IMR-90 (cell line): ENCODE data around the gene FNIP1. TPM values are rescaled to one million over a fixed set of nuclear protein-coding genes. Genes with fewer than 3 reads are reported as not detected.

ENCODE experiments used
- ATAC-seq: fragments of 200-7000 bp; cut with Tn5 transposase; 2 replicates; pipeline ENCODE4 v1.9.1; 2020; ENCODE audit warnings: low read depth, mild to moderate bottlenecking, moderate library complexity
- BruUV-seq: library from RNA; stranded (reverse); fragments of 400-500 nt; replicated peaks from 2 replicates; lab custom pipeline; 2021; lab: Mats Ljungman, UMichigan
- CTCF ChIA-PET: fragments of 300-600 bp; formaldehyde crosslinking; extraction: SDS; loops from one replicate; lab custom pipeline; 2021; ENCODE audit warnings: antibody characterized with exemption; lab: Yijun Ruan, JAX
- POLR2A ChIA-PET: fragments of 300-600 bp; sonication (Branson Sonifier 250); formaldehyde crosslinking; loops from one replicate; lab custom pipeline; 2022; ENCODE audit warnings: antibody characterized with exemption; ENCODE audit not compliant: unreplicated experiment; lab: Charles Lee
- DNase-seq: peaks from one replicate; pipeline ENCODE4 v3.0.0; 2013
- H2AFZ ChIP-seq: replicated peaks from 2 replicates; pipeline ENCODE3; 2013; ENCODE audit warnings: low read length, mild to moderate bottlenecking; ENCODE audit not compliant: poor library complexity
- H2AK5ac ChIP-seq: 2 replicates; pipeline ENCODE4 v1.6.1; 2013; ENCODE audit warnings: low read depth, low read length, inconsistent platforms
- H2AK9ac ChIP-seq: replicated peaks from 2 replicates; pipeline ENCODE3; 2013; ENCODE audit warnings: mild to moderate bottlenecking, low read depth, low read length, moderate library complexity; ENCODE audit not compliant: poor library complexity
- H2BK120ac ChIP-seq: 2 replicates; pipeline ENCODE4 v1.6.1; 2013; ENCODE audit warnings: low read depth, low read length, inconsistent platforms
- H2BK15ac ChIP-seq: 3 replicates; pipeline ENCODE4 v1.6.1; 2013; ENCODE audit warnings: low read depth, low read length, inconsistent platforms
- H2BK20ac ChIP-seq: 2 replicates; pipeline ENCODE4 v1.6.1; 2013; ENCODE audit warnings: low read depth, mild to moderate bottlenecking, inconsistent platforms, low read length, moderate library complexity
- H2BK5ac ChIP-seq: 2 replicates; pipeline ENCODE4 v1.6.1; 2013; ENCODE audit warnings: mild to moderate bottlenecking, low read depth, low read length, inconsistent platforms; ENCODE audit not compliant: poor library complexity, severe bottlenecking
- H3K14ac ChIP-seq: replicated peaks from 2 replicates; pipeline ENCODE4 v1.6.1; 2013; ENCODE audit warnings: low read depth, low read length, inconsistent platforms
- H3K18ac ChIP-seq: 2 replicates; pipeline ENCODE4 v1.6.1; 2013; ENCODE audit warnings: low read depth, low read length, control low read depth
- H3K23ac ChIP-seq: 2 replicates; pipeline ENCODE4 v1.6.1; 2013; ENCODE audit warnings: low read depth, low read length, inconsistent platforms
- H3K27ac ChIP-seq: 2 replicates; pipeline ENCODE4 v1.5.1; 2013; ENCODE audit warnings: mild to moderate bottlenecking, control low read depth, low read length; ENCODE audit not compliant: insufficient read depth
- H3K27me3 ChIP-seq: 2 replicates; pipeline ENCODE4 v1.6.1; 2013; ENCODE audit warnings: low read length; ENCODE audit not compliant: control insufficient read depth, insufficient read depth
- H3K36me3 ChIP-seq: 2 replicates; pipeline ENCODE4 v1.6.1; 2013; ENCODE audit warnings: low read length, mixed read lengths; ENCODE audit not compliant: control insufficient read depth, insufficient read depth
- H3K4ac ChIP-seq: 2 replicates; pipeline ENCODE4 v1.6.1; 2013; ENCODE audit warnings: low read depth, low read length, inconsistent platforms
- H3K4me1 ChIP-seq: 2 replicates; pipeline ENCODE4 v1.6.1; 2013; ENCODE audit warnings: low read length, mixed read lengths; ENCODE audit not compliant: control insufficient read depth, insufficient read depth
- H3K4me2 ChIP-seq: 2 replicates; pipeline ENCODE4 v1.6.1; 2013; ENCODE audit warnings: low read depth, mild to moderate bottlenecking, control low read depth, low read length, moderate library complexity
- H3K4me3 ChIP-seq: 2 replicates; pipeline ENCODE4 v1.5.1; 2013; ENCODE audit warnings: low read depth, mild to moderate bottlenecking, control low read depth, low read length, moderate library complexity; ENCODE audit not compliant: insufficient read depth
- H3K56ac ChIP-seq: 2 replicates; pipeline ENCODE4 v1.6.1; 2013; ENCODE audit warnings: low read length, inconsistent platforms; ENCODE audit not compliant: insufficient read depth; ENCODE audit errors: extremely low read depth
- H3K79me1 ChIP-seq, 2 experiments: 2 replicates each; pipeline ENCODE4 v1.6.1; 2013; ENCODE audit warnings: low read length in 2 of 2, inconsistent platforms in 1 of 2, low read depth in 1 of 2
- H3K9ac ChIP-seq: 2 replicates; pipeline ENCODE4 v1.6.1; 2013; ENCODE audit warnings: low read depth, low read length, control low read depth
- H3K9me1 ChIP-seq: 2 replicates; pipeline ENCODE4 v1.6.1; 2013; ENCODE audit warnings: low read length, inconsistent platforms; ENCODE audit not compliant: insufficient read depth
- H3K9me3 ChIP-seq: 2 replicates; pipeline ENCODE4 v1.6.1; 2013; ENCODE audit warnings: low read length; ENCODE audit not compliant: control insufficient read depth, insufficient read depth
- H4K20me1 ChIP-seq: 2 replicates; pipeline ENCODE4 v1.6.1; 2013; ENCODE audit warnings: low read length, inconsistent platforms; ENCODE audit not compliant: insufficient read depth
- H4K5ac ChIP-seq: 2 replicates; pipeline ENCODE4 v1.6.1; 2013; ENCODE audit warnings: mild to moderate bottlenecking, low read depth, low read length, control low read depth
- H4K8ac ChIP-seq, 2 experiments: 2 replicates each; pipeline ENCODE4 v1.6.1; 2013; ENCODE audit warnings: low read depth in 2 of 2, low read length in 2 of 2, control low read depth in 1 of 2, inconsistent platforms in 1 of 2
- H4K91ac ChIP-seq: 2 replicates; pipeline ENCODE4 v1.6.1; 2013; ENCODE audit warnings: low read depth, low read length, inconsistent platforms; ENCODE audit not compliant: insufficient read depth
- BHLHE40 ChIP-seq: fragments of 150-350 bp; IDR thresholded peaks from 2 replicates; pipeline ENCODE4 v1.6.1; 2016; ENCODE audit warnings: mild to moderate bottlenecking, low read depth, low read length
- CEBPB ChIP-seq: IDR thresholded peaks from 2 replicates; pipeline ENCODE4 v1.6.1; 2012; ENCODE audit warnings: low read depth, low read length, improper control_type of control experiment
- CHD1 ChIP-seq: IDR thresholded peaks from 2 replicates; pipeline ENCODE4 v1.6.1; 2012; ENCODE audit warnings: low read depth, low read length, improper control_type of control experiment
- MAZ ChIP-seq: IDR thresholded peaks from 2 replicates; pipeline ENCODE4 v1.6.1; 2012; ENCODE audit warnings: low read depth, mild to moderate bottlenecking, low read length, improper control_type of control experiment, moderate library complexity, borderline replicate concordance
- POLR2A ChIP-seq: IDR thresholded peaks from 2 replicates; pipeline ENCODE4 v1.6.1; 2012; ENCODE audit warnings: mild to moderate bottlenecking, low read depth, low read length
- RAD21 ChIP-seq: IDR thresholded peaks from 2 replicates; pipeline ENCODE4 v1.6.1; 2012; ENCODE audit warnings: low read length, improper control_type of control experiment
- RFX5 ChIP-seq: IDR thresholded peaks from 2 replicates; pipeline ENCODE4 v1.8.0; 2012; ENCODE audit warnings: low read depth, mild to moderate bottlenecking, low read length, moderate library complexity
- SMC3 ChIP-seq: fragments of 150-350 bp; IDR thresholded peaks from 2 replicates; pipeline ENCODE4 v1.6.1; 2016; ENCODE audit warnings: low read depth, mild to moderate bottlenecking, antibody characterized with exemption, low read length, moderate library complexity
- WGBS, 2 experiments: methylation state at CpG; one replicate each; pipeline versions ENCODE4 v1.1.5 to v1.1.7; 2013; ENCODE audit warnings: missing lambda C conversion rate in 2 of 2; ENCODE audit not compliant: insufficient read length in 1 of 2; ENCODE audit errors: extremely low coverage in 2 of 2; 5-methylcytosine and 5-hydroxymethylcytosine counted together
- dilution Hi-C: fragments of 300-500 bp; cut with HindIII; formaldehyde crosslinking; loops from one replicate; pipeline ENCODE4 v1.14.3; 2018; ENCODE audit warnings: low sequenced_read_pairs; ENCODE audit not compliant: unreplicated experiment
- in situ Hi-C: fragments of 300-500 bp; cut with MboI; formaldehyde crosslinking; loops from 3 replicates; pipeline ENCODE4 v1.14.3; 2019; ENCODE audit warnings: low sequenced_read_pairs, inconsistent platforms, mixed read lengths
- intact Hi-C: fragments of 100-400 bp; cut with micrococcal nuclease; formaldehyde crosslinking; loops from 2 replicates; pipeline ENCODE4 v1.10.0; 2022
- polyA plus RNA-seq, 3 experiments: library from polyadenylated mRNA; depleted of rRNA; stranded (reverse); fragments of >200 nt; gene quantifications; 2 replicates each; pipeline ENCODE4 v1.2.3, GENCODE V29; 2012; ENCODE audit warnings: low replicate concordance in 1 of 3
- total RNA-seq: library from RNA; depleted of rRNA; stranded (reverse); fragments of >200 nt; gene quantifications from 2 replicates; pipeline ENCODE4 v1.2.3, GENCODE V29; 2012
- TF ChIP-seq, protein P1 (sequence below): fragments of 150-350 bp; IDR thresholded peaks from 2 replicates; pipeline ENCODE4 v1.6.1; 2017; ENCODE audit warnings: mild to moderate bottlenecking, antibody characterized with exemption, low read length, low read depth
- TF ChIP-seq, protein P2 (sequence below): conservative IDR thresholded peaks from 2 replicates; pipeline ENCODE4 v1.5.1; 2012; ENCODE audit warnings: mild to moderate bottlenecking, low read depth, low read length, improper control_type of control experiment

Gene FNIP1
- total and polyA plus RNA-seq, 2 of the 4 experiments (the other 2 are of a cell fraction): 5.6 to 34.1 TPM

DNA sequence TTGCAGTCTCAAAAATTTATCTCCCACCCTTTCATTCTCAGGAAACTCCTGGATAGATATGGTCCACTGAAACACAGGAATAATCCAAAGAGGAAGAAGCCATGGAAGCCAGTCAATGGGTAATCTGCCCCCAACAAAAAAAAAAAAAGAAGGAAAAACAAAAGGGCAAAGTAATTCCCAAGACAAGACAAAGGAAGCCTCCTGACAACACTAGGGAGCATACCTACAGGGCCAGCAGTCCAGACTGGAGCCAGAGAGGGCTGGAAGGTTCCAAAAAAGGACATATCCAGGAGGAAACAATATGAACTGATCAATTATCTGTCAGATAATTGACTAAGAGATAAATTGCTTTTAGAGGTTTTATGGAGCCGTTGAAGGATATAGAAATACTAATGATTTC is 12.9 kb downstream of the FNIP1 start:
- WGBS, 2 experiments: no CpG with 5 or more reads among the region's 1 CpG
- no peak overlapping the region for H3K27ac ChIP-seq
- no peaks in the 10 kb centered on the region; the same call in 1 of the 2 replicates for H3K9me1 ChIP-seq
- H3K4me2 ChIP-seq: no peak overlapping the region
- TF ChIP-seq BHLHE40: no peak
- TF ChIP-seq, protein P1, sequence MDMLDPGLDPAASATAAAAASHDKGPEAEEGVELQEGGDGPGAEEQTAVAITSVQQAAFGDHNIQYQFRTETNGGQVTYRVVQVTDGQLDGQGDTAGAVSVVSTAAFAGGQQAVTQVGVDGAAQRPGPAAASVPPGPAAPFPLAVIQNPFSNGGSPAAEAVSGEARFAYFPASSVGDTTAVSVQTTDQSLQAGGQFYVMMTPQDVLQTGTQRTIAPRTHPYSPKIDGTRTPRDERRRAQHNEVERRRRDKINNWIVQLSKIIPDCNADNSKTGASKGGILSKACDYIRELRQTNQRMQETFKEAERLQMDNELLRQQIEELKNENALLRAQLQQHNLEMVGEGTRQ: no peak
- no peak for TF ChIP-seq MAZ
- no peak for TF ChIP-seq POLR2A
- no peak for TF ChIP-seq RFX5
- TF ChIP-seq RAD21: no peak
- no peak for TF ChIP-seq SMC3
- no peak for TF ChIP-seq CHD1
- no peak for TF ChIP-seq CEBPB
- TF ChIP-seq, protein P2, sequence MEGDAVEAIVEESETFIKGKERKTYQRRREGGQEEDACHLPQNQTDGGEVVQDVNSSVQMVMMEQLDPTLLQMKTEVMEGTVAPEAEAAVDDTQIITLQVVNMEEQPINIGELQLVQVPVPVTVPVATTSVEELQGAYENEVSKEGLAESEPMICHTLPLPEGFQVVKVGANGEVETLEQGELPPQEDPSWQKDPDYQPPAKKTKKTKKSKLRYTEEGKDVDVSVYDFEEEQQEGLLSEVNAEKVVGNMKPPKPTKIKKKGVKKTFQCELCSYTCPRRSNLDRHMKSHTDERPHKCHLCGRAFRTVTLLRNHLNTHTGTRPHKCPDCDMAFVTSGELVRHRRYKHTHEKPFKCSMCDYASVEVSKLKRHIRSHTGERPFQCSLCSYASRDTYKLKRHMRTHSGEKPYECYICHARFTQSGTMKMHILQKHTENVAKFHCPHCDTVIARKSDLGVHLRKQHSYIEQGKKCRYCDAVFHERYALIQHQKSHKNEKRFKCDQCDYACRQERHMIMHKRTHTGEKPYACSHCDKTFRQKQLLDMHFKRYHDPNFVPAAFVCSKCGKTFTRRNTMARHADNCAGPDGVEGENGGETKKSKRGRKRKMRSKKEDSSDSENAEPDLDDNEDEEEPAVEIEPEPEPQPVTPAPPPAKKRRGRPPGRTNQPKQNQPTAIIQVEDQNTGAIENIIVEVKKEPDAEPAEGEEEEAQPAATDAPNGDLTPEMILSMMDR: no peak
- no peak overlapping the region for H3K4me3 ChIP-seq
- no peak overlapping the region for H2AK5ac ChIP-seq
- in situ Hi-C loops (no loop called here), dilution Hi-C loops (no loop called here), intact Hi-C loops (no loop called here)
- H3K9ac ChIP-seq: no peak overlapping the region
- ChIA-PET POLR2A (no interaction called here), CTCF (no interaction called here)
- no TSS peak for BruUV-seq
- peaks cover 75% of the 10 kb centered on the region for H4K20me1 ChIP-seq
- no peak overlapping the region for H4K8ac ChIP-seq
- H2BK120ac ChIP-seq: no peak overlapping the region
- no peak overlapping the region for H2BK20ac ChIP-seq
- H3K36me3 ChIP-seq: peaks cover 4% of the 10 kb centered on the region; the same call in 1 of the 2 replicates
- no peak overlapping the region for H3K14ac ChIP-seq
- H3K18ac ChIP-seq: no peak overlapping the region
- ATAC-seq (no peak), DNase-seq (no peak)
- no peak overlapping the region for H4K5ac ChIP-seq
- no peak overlapping the region for H2AFZ ChIP-seq
- no peak overlapping the region for H3K23ac ChIP-seq
- H3K4me1 ChIP-seq: 0 out of 2 replicates have a peak, but pooled peaks cover 2% of the 10 kb centered on the region
- H3K4ac ChIP-seq: no peak overlapping the region
- H2AK9ac ChIP-seq: no peak overlapping the region
- no peak overlapping the region for H3K56ac ChIP-seq
- peaks cover 27 to 52% of the 10 kb centered on the region in 2 experiments for H3K79me1 ChIP-seq
- no peaks in the 10 kb centered on the region for H3K27me3 ChIP-seq
- no peaks in the 10 kb centered on the region for H3K9me3 ChIP-seq
- no peak overlapping the region for H2BK5ac ChIP-seq
- H4K91ac ChIP-seq: no peak overlapping the region
- no peak overlapping the region for H2BK15ac ChIP-seq
